GM12874 (cell line): ENCODE data around the gene RUNDC1.

Source experiments
- TF ChIP-seq, protein P1 (sequence below): IDR thresholded peaks from 2 replicates; pipeline ENCODE4 v1.5.1; 2011; ENCODE audit warnings: low read depth, mild to moderate bottlenecking, control low read depth, low read length, moderate library complexity; ENCODE audit not compliant: insufficient read depth

RUNDC1 gene

DNA sequence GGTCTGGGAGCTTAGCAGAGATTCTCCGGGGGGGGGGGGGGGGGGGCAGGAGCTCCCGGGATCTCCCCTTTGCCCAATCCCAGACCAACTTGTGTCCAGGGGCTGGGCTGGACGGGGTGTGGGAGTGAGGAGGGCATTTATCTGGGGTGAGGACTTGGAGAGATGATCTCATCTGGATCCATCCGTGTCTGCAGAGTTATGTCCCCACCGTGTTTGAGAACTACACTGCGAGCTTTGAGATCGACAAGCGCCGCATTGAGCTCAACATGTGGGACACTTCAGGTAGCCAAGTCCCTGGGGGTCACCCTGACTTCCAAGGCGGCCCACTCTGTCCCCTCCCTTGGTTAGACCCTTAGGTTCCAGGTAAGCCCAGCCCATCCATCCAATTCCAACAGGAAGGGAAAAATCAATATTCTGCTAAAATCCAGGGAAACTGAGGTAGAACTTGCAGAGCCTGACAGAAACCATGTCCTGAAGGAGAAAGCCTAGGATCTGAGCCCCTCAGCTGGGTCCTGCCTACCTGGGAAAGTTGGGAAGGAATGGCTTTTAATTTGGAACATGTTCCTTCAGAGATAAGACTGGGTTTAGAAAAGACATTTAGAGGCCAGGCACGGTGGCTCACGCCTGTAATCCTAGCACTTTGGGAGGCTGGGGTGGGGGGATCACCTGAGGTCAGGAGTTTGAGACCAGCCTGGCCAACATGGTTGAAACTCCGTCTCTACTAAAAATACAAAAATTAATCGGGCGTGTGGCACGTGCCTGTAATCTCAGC is 45.6 kb downstream of the RUNDC1 start:
- TF ChIP-seq, protein P1, sequence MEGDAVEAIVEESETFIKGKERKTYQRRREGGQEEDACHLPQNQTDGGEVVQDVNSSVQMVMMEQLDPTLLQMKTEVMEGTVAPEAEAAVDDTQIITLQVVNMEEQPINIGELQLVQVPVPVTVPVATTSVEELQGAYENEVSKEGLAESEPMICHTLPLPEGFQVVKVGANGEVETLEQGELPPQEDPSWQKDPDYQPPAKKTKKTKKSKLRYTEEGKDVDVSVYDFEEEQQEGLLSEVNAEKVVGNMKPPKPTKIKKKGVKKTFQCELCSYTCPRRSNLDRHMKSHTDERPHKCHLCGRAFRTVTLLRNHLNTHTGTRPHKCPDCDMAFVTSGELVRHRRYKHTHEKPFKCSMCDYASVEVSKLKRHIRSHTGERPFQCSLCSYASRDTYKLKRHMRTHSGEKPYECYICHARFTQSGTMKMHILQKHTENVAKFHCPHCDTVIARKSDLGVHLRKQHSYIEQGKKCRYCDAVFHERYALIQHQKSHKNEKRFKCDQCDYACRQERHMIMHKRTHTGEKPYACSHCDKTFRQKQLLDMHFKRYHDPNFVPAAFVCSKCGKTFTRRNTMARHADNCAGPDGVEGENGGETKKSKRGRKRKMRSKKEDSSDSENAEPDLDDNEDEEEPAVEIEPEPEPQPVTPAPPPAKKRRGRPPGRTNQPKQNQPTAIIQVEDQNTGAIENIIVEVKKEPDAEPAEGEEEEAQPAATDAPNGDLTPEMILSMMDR, result no peak

DNA sequence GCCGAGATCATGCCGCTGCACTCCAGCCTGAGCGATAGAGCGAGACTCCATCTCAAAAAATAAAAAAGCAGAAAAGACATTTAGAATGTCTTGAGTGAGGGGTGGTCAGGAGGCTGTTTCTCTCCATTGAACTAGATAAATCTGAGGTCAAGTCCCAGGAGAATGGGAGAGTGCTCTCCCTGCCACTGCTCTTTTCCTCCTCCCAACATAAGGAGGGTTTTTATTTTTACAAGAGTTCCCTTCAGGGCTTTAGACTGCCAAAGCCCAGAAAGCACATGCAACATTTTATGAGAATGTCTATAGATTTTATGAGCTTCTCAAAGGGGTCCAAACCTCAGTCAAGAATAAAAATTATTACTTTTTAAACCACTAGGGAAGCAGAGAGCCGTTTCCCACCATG is 46.2 kb downstream of the RUNDC1 start:
- TF ChIP-seq, protein P1, result no peak

DNA sequence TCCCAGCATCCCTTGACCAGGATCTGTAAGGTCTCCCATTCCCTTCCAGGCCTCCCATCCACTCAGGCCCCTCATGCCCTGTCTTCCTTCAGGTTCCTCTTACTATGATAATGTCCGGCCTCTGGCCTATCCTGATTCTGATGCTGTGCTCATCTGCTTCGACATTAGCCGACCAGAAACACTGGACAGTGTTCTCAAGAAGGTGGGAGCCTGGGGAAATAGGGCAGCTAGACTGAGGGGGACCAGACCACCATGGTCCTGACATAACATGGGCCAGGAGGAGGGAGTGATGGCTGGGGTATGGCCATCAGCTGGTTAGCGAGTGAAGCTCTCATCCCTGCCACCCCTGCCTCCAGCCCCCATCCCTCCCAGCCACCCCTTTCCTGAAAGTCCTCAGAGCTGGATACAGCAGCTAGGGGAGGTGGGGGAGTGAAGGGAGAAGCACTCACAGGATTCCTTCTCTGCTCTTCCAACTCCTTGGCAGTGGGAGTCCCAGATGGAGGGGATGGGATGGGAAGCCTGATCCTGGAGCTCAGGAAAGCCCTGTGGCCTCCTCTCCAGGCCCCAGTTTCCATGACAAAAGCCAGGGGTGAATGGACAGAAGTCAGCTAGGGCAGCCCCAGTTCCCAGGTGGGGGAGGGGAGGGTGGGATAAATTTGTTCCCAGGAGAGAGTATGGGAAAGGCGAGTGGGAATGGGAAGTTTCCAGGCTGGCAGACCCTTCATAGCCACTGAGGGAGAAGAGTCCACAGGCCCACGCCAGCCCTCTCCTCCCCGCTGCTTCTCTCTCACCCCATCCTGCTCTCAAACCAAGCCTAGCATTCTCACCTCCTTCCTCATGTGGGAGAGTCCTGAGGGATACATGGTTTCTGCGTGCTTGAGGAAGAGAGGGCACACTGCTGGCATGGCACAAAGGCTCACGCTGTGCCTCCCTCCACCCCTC is 47.0 kb downstream of the RUNDC1 start:
- TF ChIP-seq, protein P1, result no peak

DNA sequence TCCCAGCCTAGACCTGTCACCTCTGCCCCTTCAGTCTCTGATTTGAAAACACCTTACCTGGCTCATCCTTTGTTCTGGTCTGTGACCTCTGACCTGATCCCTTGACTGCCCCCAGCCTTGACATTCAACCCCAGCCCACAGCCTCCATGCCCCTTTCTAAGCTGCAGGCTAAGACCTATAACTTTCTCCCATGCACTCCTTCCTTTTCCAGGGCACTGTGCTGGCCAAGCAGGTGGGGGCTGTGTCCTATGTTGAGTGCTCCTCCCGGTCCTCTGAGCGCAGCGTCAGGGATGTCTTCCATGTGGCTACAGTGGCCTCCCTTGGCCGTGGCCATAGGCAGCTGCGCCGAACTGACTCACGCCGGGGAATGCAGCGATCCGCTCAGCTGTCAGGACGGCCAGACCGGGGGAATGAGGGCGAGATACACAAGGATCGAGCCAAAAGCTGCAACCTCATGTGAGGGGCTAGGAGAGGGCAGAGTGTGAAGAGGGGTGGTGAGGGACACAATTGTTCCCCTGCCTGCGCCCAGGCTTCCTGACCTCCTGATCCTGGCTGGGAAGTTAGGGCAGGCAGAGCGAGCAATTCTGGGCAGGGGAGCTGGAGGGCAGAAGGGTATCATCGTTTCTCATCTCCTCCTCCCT is 48.0 kb downstream of the RUNDC1 start:
- TF ChIP-seq, protein P1, result no peak

DNA sequence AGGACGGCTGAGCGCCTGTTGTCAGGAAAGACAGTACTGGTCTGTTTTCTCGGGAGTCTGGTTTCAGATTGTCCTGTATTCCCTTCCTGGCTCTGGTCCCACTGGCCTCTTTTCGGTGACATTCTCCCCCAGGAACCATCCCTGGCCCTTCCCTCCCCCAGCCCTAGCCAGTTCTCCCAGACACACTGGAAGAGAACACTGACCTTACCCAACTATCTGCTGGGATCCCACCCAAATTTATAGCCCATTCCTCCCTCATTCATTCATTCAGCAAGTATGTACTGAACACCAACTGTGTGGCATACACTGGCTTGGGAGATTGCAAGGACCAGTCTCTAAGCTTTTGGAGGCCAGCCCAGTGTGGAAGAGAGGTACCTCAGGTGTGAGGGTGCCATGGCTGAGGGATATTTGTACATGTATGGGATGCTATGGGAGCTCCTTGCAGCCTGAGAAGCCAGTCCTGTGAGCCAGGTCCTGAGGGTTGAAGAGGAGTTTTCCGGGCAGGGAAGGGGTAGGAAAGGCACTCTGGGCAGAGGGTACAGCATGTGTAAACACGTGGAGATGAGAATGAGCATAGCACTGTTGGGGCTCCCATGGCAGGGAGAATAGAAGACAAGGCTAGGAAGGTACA is 49.9 kb downstream of the RUNDC1 start:
- TF ChIP-seq, protein P1, result no peak

DNA sequence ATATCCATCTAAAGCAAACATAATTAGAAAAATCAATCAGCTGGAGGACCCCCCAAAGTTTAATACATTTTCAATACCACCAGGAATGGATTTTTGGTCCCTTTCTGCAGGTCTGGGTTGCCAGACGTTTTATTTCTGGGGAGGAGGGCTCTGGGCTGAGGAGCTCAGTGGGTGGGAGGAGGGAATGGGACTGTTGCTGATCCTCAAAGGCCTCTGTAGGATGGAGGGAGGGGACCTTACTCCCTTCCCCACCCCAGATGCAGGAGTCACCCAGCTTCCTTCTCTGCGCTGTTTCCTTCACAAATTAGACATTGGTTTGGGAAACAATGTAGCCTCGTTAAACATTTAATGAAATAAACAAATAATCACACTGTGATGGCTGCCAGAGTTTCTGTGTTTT is 51.3 kb downstream of the RUNDC1 start:
- TF ChIP-seq, protein P1, result no peak
